Type B pancreatic cell (in vitro differentiated cells): ENCODE measurements around the gene HERPUD1. TPM values are rescaled to one million over a fixed set of nuclear protein-coding genes. Genes with fewer than 3 reads are reported as not detected.

Experiments
- DNase-seq: peaks from one replicate; pipeline ENCODE4 v3.0.0; 2021; ENCODE audit warnings: mixed read lengths; ENCODE audit not compliant: unreplicated experiment; ENCODE audit errors: extremely low spot score
- H3K27ac Mint-ChIP-seq: 2 replicates; pipeline ENCODE4 v1.8.0; 2021; ENCODE audit warnings: mild to moderate bottlenecking, mixed read lengths
- H3K27me3 Mint-ChIP-seq: 2 replicates; pipeline ENCODE4 v1.8.0; 2021; ENCODE audit warnings: mixed read lengths
- H3K36me3 Mint-ChIP-seq: 2 replicates; pipeline ENCODE4 v1.8.0; 2021; ENCODE audit warnings: mixed read lengths
- H3K4me1 Mint-ChIP-seq: one replicate; pipeline ENCODE4 v1.8.0; 2021; ENCODE audit warnings: mixed read lengths; ENCODE audit not compliant: unreplicated experiment
- H3K4me3 Mint-ChIP-seq: 2 replicates; pipeline ENCODE4 v1.8.0; 2021; ENCODE audit warnings: mild to moderate bottlenecking, mixed read lengths
- H3K9me3 Mint-ChIP-seq: 2 replicates; pipeline ENCODE4 v1.8.0; 2021; ENCODE audit warnings: mixed read lengths
- CTCF ChIP-seq: fragments of 200-600 bp; sonication (generic); conservative IDR thresholded peaks from 2 replicates; pipeline ENCODE4 v1.5.0; 2021; ENCODE audit warnings: antibody characterized with exemption, mild to moderate bottlenecking
- total RNA-seq: library from RNA; stranded (reverse); gene quantifications from 2 replicates; pipeline ENCODE4 v1.2.1, GENCODE V29; 2021; ENCODE audit warnings: low replicate concordance

The HERPUD1 gene
- total RNA-seq, 1 donor from 2014 or later = 98.8 TPM

DNA sequence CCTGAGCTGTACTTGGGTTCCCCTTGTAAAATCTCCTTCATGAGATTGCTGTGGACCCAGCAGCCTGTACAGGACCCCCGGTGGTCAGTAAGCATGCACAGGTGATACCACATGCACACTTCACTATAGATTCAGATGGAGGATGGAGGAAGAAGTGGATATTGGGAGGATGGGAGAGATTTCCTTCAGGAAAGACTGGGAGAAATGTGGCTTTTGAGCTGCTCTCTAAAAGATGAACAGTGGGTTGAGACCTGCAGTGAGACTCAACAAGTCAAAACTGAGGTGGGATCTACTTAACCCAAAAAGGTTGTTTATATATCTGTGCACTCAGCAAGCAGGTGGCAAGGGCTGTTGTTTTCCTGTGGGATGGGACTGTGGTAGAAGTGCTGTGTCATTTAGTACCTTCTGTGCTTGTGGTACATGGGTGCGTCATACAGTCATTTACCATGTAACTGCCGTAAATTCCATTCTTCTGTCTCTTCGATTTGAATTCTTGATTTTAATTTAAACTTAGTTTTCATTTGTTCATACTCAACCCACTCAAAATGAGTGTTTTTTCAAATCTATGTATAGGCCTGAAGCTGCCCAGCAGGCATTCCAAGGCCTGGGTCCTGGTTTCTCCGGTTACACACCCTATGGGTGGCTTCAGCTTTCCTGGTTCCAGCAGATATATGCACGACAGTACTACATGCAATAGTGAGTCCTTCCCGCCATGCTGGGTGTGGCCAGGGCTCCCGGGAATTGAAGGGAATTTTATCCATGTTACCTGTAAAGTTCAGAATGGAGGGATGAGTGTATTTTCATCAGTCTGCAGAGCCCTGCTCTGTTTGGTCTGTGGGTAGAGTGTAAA lies 6.9 kb downstream of the HERPUD1 start:
- TF ChIP-seq CTCF = no peak
- Mint-ChIP-seq H3K9me3 (no peaks in the 10 kb centered on the region), H3K4me1 (peaks cover 16% of the 10 kb centered on the region), H3K27me3 (no peaks in the 10 kb centered on the region), H3K36me3 (peaks cover 63% of the 10 kb centered on the region), H3K27ac (peak overlapping the region; percentile 83), H3K4me3 (no peak overlapping the region)
- DNase-seq = no peak

- H3K4me3 Mint-ChIP-seq = no peak overlapping the region
- peaks cover 8% of the 10 kb centered on the region for H3K4me1 Mint-ChIP-seq
- H3K27me3 Mint-ChIP-seq = no peaks in the 10 kb centered on the region
- H3K36me3 Mint-ChIP-seq = peaks cover 64% of the 10 kb centered on the region
- peak overlapping the region; percentile 34 for H3K27ac Mint-ChIP-seq
- DNase-seq = no peak
- no peak for TF ChIP-seq CTCF
- H3K9me3 Mint-ChIP-seq = no peaks in the 10 kb centered on the region
These were observed 7.9 kb downstream of the HERPUD1 start for GRCh38 chr16:56939801-56940200.

DNA sequence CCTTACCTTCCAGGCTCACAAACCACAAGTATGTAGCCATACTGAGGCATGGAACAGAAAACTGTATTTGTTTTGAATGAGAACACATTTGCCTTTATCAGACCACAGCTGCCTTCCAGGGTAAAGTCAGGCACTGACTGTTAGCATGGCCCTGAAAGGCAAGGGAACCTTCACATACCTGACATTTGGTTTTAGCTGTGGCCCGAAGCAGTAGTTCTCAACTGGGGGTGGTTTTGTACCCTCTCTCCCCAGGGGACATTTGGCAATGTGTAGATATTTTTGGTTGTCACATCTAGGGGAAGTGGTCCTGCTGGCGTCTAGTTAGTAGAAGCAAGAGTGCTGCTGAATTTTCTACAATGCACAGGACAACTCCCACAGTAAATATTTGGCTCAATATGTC lies 9.2 kb downstream of the HERPUD1 start:
- Mint-ChIP-seq H3K4me1 (no peaks in the 10 kb centered on the region), H3K27ac (no peak overlapping the region), H3K9me3 (no peaks in the 10 kb centered on the region), H3K4me3 (no peak overlapping the region), H3K36me3 (peaks cover 56% of the 10 kb centered on the region), H3K27me3 (no peaks in the 10 kb centered on the region)
- no peak for DNase-seq
- TF ChIP-seq CTCF = no peak

- Mint-ChIP-seq H3K4me1 (no peaks in the 10 kb centered on the region), H3K4me3 (no peak overlapping the region), H3K9me3 (no peaks in the 10 kb centered on the region), H3K36me3 (peaks cover 48% of the 10 kb centered on the region), H3K27me3 (no peaks in the 10 kb centered on the region), H3K27ac (no peak overlapping the region)
- no peak for DNase-seq
- no peak for TF ChIP-seq CTCF
These were observed 10.0 kb downstream of the HERPUD1 start for GRCh38 chr16:56941856-56942331.

DNA sequence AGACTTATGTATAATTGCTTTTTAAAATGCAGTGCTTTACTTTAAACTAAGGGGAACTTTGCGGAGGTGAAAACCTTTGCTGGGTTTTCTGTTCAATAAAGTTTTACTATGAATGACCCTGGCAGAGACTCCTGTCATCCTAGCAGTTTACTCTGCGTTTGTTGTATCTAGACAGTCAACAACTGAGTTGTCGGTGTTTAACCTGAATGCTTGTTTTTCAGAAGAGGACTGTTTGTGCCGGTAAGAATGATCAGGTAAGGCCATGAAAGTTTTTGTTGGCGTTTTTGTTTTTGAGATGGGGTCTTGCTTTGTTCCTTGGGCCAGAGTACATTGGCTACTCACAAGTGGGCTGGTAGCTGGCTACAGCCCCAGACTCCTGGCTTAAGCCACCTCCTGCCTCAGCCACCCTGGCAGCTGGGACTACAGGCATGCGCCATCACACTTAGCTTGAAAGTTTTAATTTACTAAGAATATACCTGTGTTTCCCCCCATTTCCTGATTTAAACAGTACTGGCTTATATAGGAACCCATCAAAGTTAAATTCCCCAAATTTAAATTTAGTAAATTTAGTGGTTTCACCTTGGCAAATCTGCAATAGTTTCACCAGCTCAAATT lies 11.9 kb downstream of the HERPUD1 start:
- no peak for TF ChIP-seq CTCF
- Mint-ChIP-seq H3K9me3 (no peaks in the 10 kb centered on the region), H3K27ac (no peak overlapping the region), H3K4me1 (no peaks in the 10 kb centered on the region), H3K36me3 (peaks cover 32% of the 10 kb centered on the region), H3K27me3 (no peaks in the 10 kb centered on the region), H3K4me3 (no peak overlapping the region)
- no peak for DNase-seq
